HCT116 (cell line): Measurements from ENCODE around the gene NTS. TPM values are rescaled to one million over a fixed set of nuclear protein-coding genes. Genes with fewer than 3 reads are reported as not detected.

Experiments
- ATAC-seq: fragments of 200-7000 bp; cut with Tn5 transposase; 2 replicates; pipeline ENCODE4 v1.9.1; 2020; ENCODE audit warnings: mild to moderate bottlenecking, moderate library complexity
- BruUV-seq: library from RNA; stranded (reverse); fragments of 400-500 nt; replicated peaks from 2 replicates; lab custom pipeline; 2021; lab: Mats Ljungman, UMichigan
- CTCF ChIA-PET: fragments of 300-600 bp; sonication (Branson Sonifier 250); formaldehyde crosslinking; loops from one replicate; lab custom pipeline; 2021; ENCODE audit warnings: antibody characterized with exemption; lab: Charles Lee
- POLR2A ChIA-PET: fragments of 300-600, 350-600 bp; sonication (Branson Sonifier 250); formaldehyde crosslinking; loops from one replicate; lab custom pipeline; 2021; ENCODE audit warnings: antibody characterized with exemption; lab: Charles Lee
- RAD21 ChIA-PET, 2 experiments: fragments of 300-600 bp; sonication (Branson Sonifier 250); formaldehyde crosslinking; loops; one replicate each; lab custom pipeline; 2023; ENCODE audit warnings: low total read pairs in 2 of 2; ENCODE audit not compliant: uncharacterized antibody in 2 of 2, unreplicated experiment in 2 of 2, low non-redundant PET in 1 of 2; lab: Charles Lee
- DNase-seq: peaks from one replicate; pipeline ENCODE4 v3.0.0-alpha.2; 2010; ENCODE audit warnings: low read depth, low spot score
- H2AFZ ChIP-seq: fragments of 200-600 bp; shearing (Covaris generic), sonication (generic); 2 replicates; pipeline ENCODE4 v1.6.1; 2017; ENCODE audit warnings: low read depth, mixed run types, mixed read lengths, antibody characterized with exemption, low read length; ENCODE audit not compliant: poor library complexity, severe bottlenecking
- H3K27ac ChIP-seq: 2 replicates; pipeline ENCODE4 v1.5.1; 2012; ENCODE audit warnings: low read depth, low read length
- H3K27me3 ChIP-seq: fragments of 200-600 bp; sonication (generic); 2 replicates; pipeline ENCODE4 v1.6.1; 2016; ENCODE audit warnings: mixed run types, low read length, mixed read lengths; ENCODE audit not compliant: insufficient read depth
- H3K36me3 ChIP-seq, 2 experiments: fragments of 200-500 bp in 1 of 2; fragments of 200-600 bp in 1 of 2; sonication (Bioruptor generic) in 1 of 2; sonication (generic) in 1 of 2; 2 replicates each; pipeline versions ENCODE4 v1.5.1 to v1.6.1; 2014 to 2016; ENCODE audit warnings: low read length in 2 of 2, inconsistent platforms in 1 of 2, mixed read lengths in 1 of 2, mixed run types in 1 of 2; ENCODE audit not compliant: insufficient read depth in 2 of 2, control insufficient read depth in 1 of 2
- H3K4me1 ChIP-seq, 2 experiments: fragments of 200-600 bp in 1 of 2; sonication (generic) in 1 of 2; 2 replicates each; pipeline versions ENCODE4 v1.5.1 to v1.6.1; 2012 to 2017; ENCODE audit warnings: low read length in 2 of 2, inconsistent platforms in 1 of 2, mild to moderate bottlenecking in 1 of 2, mixed read lengths in 1 of 2, mixed run types in 1 of 2, moderate library complexity in 1 of 2; ENCODE audit not compliant: insufficient read depth in 2 of 2, control insufficient read depth in 1 of 2
- H3K4me2 ChIP-seq: fragments of 200-600 bp; sonication (generic); 2 replicates; pipeline ENCODE4 v1.6.1; 2017; ENCODE audit warnings: mixed run types, low read length, mixed read lengths
- H3K4me3 ChIP-seq, 2 experiments: fragments of 200-600 bp in 1 of 2; sonication (generic) in 1 of 2; replicated peaks in 1 of 2; 2 replicates each; pipeline ENCODE4 v1.5.1; 2011 to 2016; ENCODE audit warnings: low read length in 2 of 2, control low read depth in 1 of 2, low read depth in 1 of 2, mild to moderate bottlenecking in 1 of 2, mixed read lengths in 1 of 2, mixed run types in 1 of 2
- H3K79me2 ChIP-seq: fragments of 200-600 bp; sonication (generic); 2 replicates; pipeline ENCODE4 v1.6.1; 2017; ENCODE audit warnings: mild to moderate bottlenecking, mixed run types, low read length, moderate library complexity, mixed read lengths; ENCODE audit not compliant: insufficient read depth
- H3K9ac ChIP-seq: fragments of 200-600 bp; sonication (generic); 2 replicates; pipeline ENCODE4 v1.6.1; 2016; ENCODE audit warnings: low read length, mixed read lengths
- H3K9me2 ChIP-seq: fragments of 200-600 bp; sonication (generic), shearing (Covaris generic); 2 replicates; pipeline ENCODE4 v1.6.1; 2017; ENCODE audit warnings: mixed run types, mild to moderate bottlenecking, moderate library complexity; ENCODE audit not compliant: insufficient read depth
- H3K9me3 ChIP-seq, 2 experiments: fragments of 200-500 bp in 1 of 2; fragments of 200-600 bp in 1 of 2; sonication (Bioruptor generic) in 1 of 2; sonication (generic) in 1 of 2; 2 replicates each; pipeline ENCODE4 v1.6.1; 2014 to 2017; ENCODE audit warnings: low read length in 2 of 2, mixed read lengths in 2 of 2, inconsistent platforms in 1 of 2, low read depth in 1 of 2, mild to moderate bottlenecking in 1 of 2, mixed run types in 1 of 2, moderate library complexity in 1 of 2; ENCODE audit not compliant: control insufficient read depth in 1 of 2, insufficient read depth in 1 of 2
- H4K20me1 ChIP-seq: fragments of 200-600 bp; sonication (generic), shearing (Covaris generic); 2 replicates; pipeline ENCODE4 v1.6.1; 2017; ENCODE audit warnings: mixed run types, mild to moderate bottlenecking, moderate library complexity; ENCODE audit not compliant: insufficient read depth
- CEBPB ChIP-seq: IDR thresholded peaks from 2 replicates; pipeline ENCODE4 v1.6.1; 2012; ENCODE audit warnings: low read depth
- CTCF ChIP-seq, 3 experiments: fragments of 200-600 bp in 1 of 3; sonication (generic) in 1 of 3; IDR thresholded peaks in 2 of 3; conservative IDR thresholded peaks in 1 of 3; 2 replicates each; pipeline ENCODE4 v1.5.1; 2012 to 2017; ENCODE audit warnings: low read depth in 2 of 3, low read length in 2 of 3, antibody characterized with exemption in 1 of 3, borderline replicate concordance in 1 of 3, control low read depth in 1 of 3, mild to moderate bottlenecking in 1 of 3, mixed read lengths in 1 of 3, mixed run types in 1 of 3, moderate library complexity in 1 of 3; ENCODE audit not compliant: insufficient read depth in 1 of 3
- EGR1 ChIP-seq: IDR thresholded peaks from 2 replicates; pipeline ENCODE4 v1.6.1; 2012; ENCODE audit warnings: low read depth
- ELF1 ChIP-seq: IDR thresholded peaks from 2 replicates; pipeline ENCODE4 v1.6.1; 2012; ENCODE audit warnings: low read depth, borderline replicate concordance
- JUND ChIP-seq: IDR thresholded peaks from 2 replicates; pipeline ENCODE4 v1.6.1; 2012
- POLR2AphosphoS5 ChIP-seq: IDR thresholded peaks from 2 replicates; pipeline ENCODE4 v1.6.1; 2011; ENCODE audit warnings: mild to moderate bottlenecking, low read depth, low read length, moderate library complexity
- RAD21 ChIP-seq: IDR thresholded peaks from 2 replicates; pipeline ENCODE4 v1.6.1; 2012; ENCODE audit warnings: low read depth, mild to moderate bottlenecking
- REST ChIP-seq: IDR thresholded peaks from 2 replicates; pipeline ENCODE4 v1.6.1; 2012; ENCODE audit warnings: low read depth
- SP1 ChIP-seq: IDR thresholded peaks from 2 replicates; pipeline ENCODE4 v1.6.1; 2012; ENCODE audit warnings: low read depth
- SRF ChIP-seq: IDR thresholded peaks from 2 replicates; pipeline ENCODE4 v1.6.1; 2012; ENCODE audit warnings: low read depth
- TCF7L2 ChIP-seq: IDR thresholded peaks from 2 replicates; pipeline ENCODE4 v1.7.0; 2011; ENCODE audit warnings: borderline replicate concordance, inconsistent platforms; ENCODE audit not compliant: insufficient read depth, insufficient read length; ENCODE audit errors: extremely low read depth
- YY1 ChIP-seq: IDR thresholded peaks from 2 replicates; pipeline ENCODE4 v1.6.1; 2011; ENCODE audit warnings: low read length, low read depth, moderate library complexity, mild to moderate bottlenecking; ENCODE audit not compliant: insufficient replicate concordance; ENCODE audit errors: extremely low read depth
- ZBTB33 ChIP-seq: IDR thresholded peaks from 2 replicates; pipeline ENCODE4 v1.6.1; 2011; ENCODE audit warnings: mild to moderate bottlenecking, low read length, moderate library complexity; ENCODE audit not compliant: insufficient replicate concordance; ENCODE audit errors: extremely low read depth
- intact Hi-C: fragments of 100-400 bp; cut with micrococcal nuclease; formaldehyde crosslinking; loops from 2 replicates; pipeline ENCODE4 v1.10.0; 2022
- total RNA-seq: library from RNA; stranded (reverse); gene quantifications from one replicate; pipeline ENCODE4 v1.2.1, GENCODE V29; 2021; ENCODE audit not compliant: unreplicated experiment
- TF ChIP-seq, protein P1 (sequence below): IDR thresholded peaks from 2 replicates; pipeline ENCODE4 v1.6.1; 2012

Gene NTS
- total RNA-seq, 1 experiment from 2014 or later = not detected

DNA sequence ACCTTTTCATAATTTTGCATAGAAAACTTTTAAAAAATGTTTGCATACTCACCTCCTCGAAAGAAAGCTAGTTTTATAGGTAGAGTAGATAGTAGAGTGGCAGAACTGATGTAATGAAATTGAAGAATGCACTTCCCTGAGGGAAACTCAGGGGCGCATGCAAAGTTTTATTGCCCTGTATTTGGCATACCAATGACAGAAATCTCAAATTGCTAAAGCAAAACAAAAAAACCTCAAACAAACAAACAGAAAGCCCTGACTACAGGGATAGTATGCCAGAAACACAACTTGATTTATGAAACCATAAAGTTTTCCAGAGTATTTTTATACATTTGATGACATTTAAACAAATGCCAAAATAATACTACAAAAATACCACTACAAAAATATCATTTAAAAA, 39.7 kb upstream of the NTS start:
- Histone ChIP-seq H3K36me3 (no peaks in the 10 kb centered on the region), H3K27me3 (no peaks in the 10 kb centered on the region), H3K9me3 (no peaks in the 10 kb centered on the region), H3K4me2 (no peak overlapping the region), H3K9me2 (no peaks in the 10 kb centered on the region), H3K79me2 (no peaks in the 10 kb centered on the region), H2AFZ (no peak overlapping the region), H4K20me1 (no peaks in the 10 kb centered on the region), H3K9ac (no peak overlapping the region), H3K27ac (no peak overlapping the region), H3K4me3 (no peak overlapping the region), H3K4me1 (no peaks in the 10 kb centered on the region)
- BruUV-seq = no TSS peak
- DNase-seq (no peak), ATAC-seq (no peak)
- ChIA-PET CTCF (no interaction called here), RAD21 (no interaction called here), POLR2A (no interaction called here)
- intact Hi-C loops = no loop called here
- TF ChIP-seq REST = no peak
- TF ChIP-seq JUND = no peak
- TF ChIP-seq SRF = no peak
- no peak for TF ChIP-seq RAD21
- no peak for TF ChIP-seq ZBTB33
- TF ChIP-seq YY1 = no peak
- TF ChIP-seq, protein P1, sequence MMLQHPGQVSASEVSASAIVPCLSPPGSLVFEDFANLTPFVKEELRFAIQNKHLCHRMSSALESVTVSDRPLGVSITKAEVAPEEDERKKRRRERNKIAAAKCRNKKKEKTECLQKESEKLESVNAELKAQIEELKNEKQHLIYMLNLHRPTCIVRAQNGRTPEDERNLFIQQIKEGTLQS = no peak
- TF ChIP-seq POLR2AphosphoS5 = no peak
- TF ChIP-seq ELF1 = no peak
- no peak for TF ChIP-seq CEBPB
- no peak for TF ChIP-seq EGR1
- no peak for TF ChIP-seq CTCF (IDR thresholded peaks at IDR 0.05 in 2 of 3, conservative IDR thresholded peaks at IDR 0.05 in 1 of 3; ENCODE audit: borderline replicate concordance in 1 of 3, insufficient read depth in 1 of 3, low read depth in 2 of 3, low read length in 2 of 3)
- no peak for TF ChIP-seq SP1
- no peak for TF ChIP-seq TCF7L2
